Activated T-helper 1 cell treated with Interleukin-2 at 50 U/mL for 16 hours (primary cell): ENCODE results near the gene GTF2A1.

Experiments
- DNase-seq: peaks from one replicate; pipeline ENCODE4 v3.0.0-alpha.2; 2020; ENCODE audit warnings: low read depth

The GTF2A1 gene

GRCh38 chr14:81177225-81177624 is 43.5 kb downstream of the GTF2A1 start:
- DNase-seq, result no peak

GRCh38 chr14:81176241-81176640 is 44.5 kb downstream of the GTF2A1 start:
- DNase-seq, result no peak

GRCh38 chr14:81172881-81173280 is 47.9 kb downstream of the GTF2A1 start:
- no peak for DNase-seq

- no peak for DNase-seq
These were observed 48.4 kb downstream of the GTF2A1 start for GRCh38 chr14:81172353-81172752.

GRCh38 chr14:81170829-81171195 is 49.9 kb downstream of the GTF2A1 start:
- DNase-seq, result no peak

GRCh38 chr14:81170104-81170828 is 50.5 kb downstream of the GTF2A1 start:
- peak; percentile 78 for DNase-seq

- DNase-seq, result no peak
These were observed 51.1 kb downstream of the GTF2A1 start for GRCh38 chr14:81169711-81170103.

GRCh38 chr14:81169267-81169666 is 51.5 kb downstream of the GTF2A1 start:
- no peak for DNase-seq

- no peak for DNase-seq
These were observed 54.6 kb downstream of the GTF2A1 start for GRCh38 chr14:81166121-81166520.

- no peak for DNase-seq
These were observed 55.6 kb downstream of the GTF2A1 start for GRCh38 chr14:81165188-81165587.

- no peak for DNase-seq
These were observed 56.5 kb downstream of the GTF2A1 start for GRCh38 chr14:81164167-81164774.

GRCh38 chr14:81162941-81163340 is 57.8 kb downstream of the GTF2A1 start:
- no peak for DNase-seq

GRCh38 chr14:81161749-81162148 is 59.0 kb downstream of the GTF2A1 start:
- no peak for DNase-seq

GRCh38 chr14:81161088-81161487 is 59.7 kb downstream of the GTF2A1 start:
- DNase-seq, result no peak

- no peak for DNase-seq
These were observed 63.3 kb downstream of the GTF2A1 start for GRCh38 chr14:81157431-81157830.

GRCh38 chr14:81153187-81153586 is 67.6 kb downstream of the GTF2A1 start:
- no peak for DNase-seq

GRCh38 chr14:81148635-81149034 is 72.1 kb downstream of the GTF2A1 start:
- no peak for DNase-seq

- no peak for DNase-seq
These were observed 73.4 kb downstream of the GTF2A1 start for GRCh38 chr14:81147140-81147897.

- no peak for DNase-seq
These were observed 75.7 kb downstream of the GTF2A1 start for GRCh38 chr14:81144824-81145603.

GRCh38 chr14:81143793-81144192 is 77.0 kb downstream of the GTF2A1 start:
- DNase-seq, result no peak

GRCh38 chr14:81141426-81141825 is 79.3 kb downstream of the GTF2A1 start:
- no peak for DNase-seq

- DNase-seq, result no peak
These were observed 82.3 kb downstream of the GTF2A1 start for GRCh38 chr14:81138429-81138828.
